Gastrocnemius medialis (tissue), 4 donors: ENCODE measurements around the gene PDE4C. TPM values are rescaled to one million over a fixed set of nuclear protein-coding genes. Genes with fewer than 3 reads are reported as not detected.
A peak's percentile ranks its signal among the peaks of the same experiment; 100 is the strongest.

Experiments used
- ATAC-seq, 2 donors: fragments of 150-250 bp; one replicate each; pipeline ENCODE4 v1.9.1; 2016
- DNase-seq, 2 donors: peaks; one replicate each; pipeline ENCODE4 v3.0.0-alpha.2; 2019
- H3K27ac ChIP-seq, 4 donors: fragments of 200-600 bp; sonication (generic); 1 replicate in 1 of 4; 2 replicates in 3 of 4; pipeline ENCODE4 v1.5.1; 2016 to 2018; ENCODE audit warnings: mild to moderate bottlenecking in 2 of 4, moderate library complexity in 1 of 4
- H3K27me3 ChIP-seq, 3 donors: fragments of 200-600 bp; sonication (generic) in 2 of 3; 1 replicate in 1 of 3; 2 replicates in 2 of 3; pipeline versions ENCODE4 v1.5.1 to v1.6.0; 2016 to 2019; ENCODE audit warnings: mild to moderate bottlenecking in 1 of 3, moderate library complexity in 1 of 3
- H3K36me3 ChIP-seq, 2 donors: fragments of 200-600 bp; sonication (generic) in 1 of 2; one replicate each; pipeline ENCODE4 v1.5.1; 2017 to 2018
- H3K4me1 ChIP-seq, 2 donors: fragments of 200-600 bp; sonication (generic) in 1 of 2; one replicate each; pipeline ENCODE4 v1.5.1; 2016 to 2017; ENCODE audit warnings: mild to moderate bottlenecking in 2 of 2
- H3K4me3 ChIP-seq, 4 donors: fragments of 200-600 bp; sonication (generic) in 3 of 4; 1 replicate in 1 of 4; 2 replicates in 3 of 4; pipeline ENCODE4 v1.5.1; 2016 to 2019; ENCODE audit warnings: mild to moderate bottlenecking in 2 of 4
- H3K9me3 ChIP-seq, 3 donors: fragments of 200-600 bp; sonication (generic) in 2 of 3; 1 replicate in 1 of 3; 2 replicates in 2 of 3; pipeline ENCODE4 v1.5.1; 2016 to 2019
- POLR2A ChIP-seq, 2 donors: fragments of 450-650 bp; IDR thresholded peaks; one replicate each; pipeline ENCODE4 v1.6.1; 2017; ENCODE audit warnings: antibody characterized with exemption in 2 of 2, mild to moderate bottlenecking in 2 of 2, moderate library complexity in 2 of 2
- in situ Hi-C, 4 donors: fragments of 200-750 bp; cut with MboI; loops; one replicate each; pipeline versions ENCODE4 v1.15.0 to v1.8.0; 2017; ENCODE audit warnings: low sequenced_read_pairs in 4 of 4
- intact Hi-C: fragments of 100-400 bp; cut with DNase I; formaldehyde crosslinking; loops from one replicate; pipeline ENCODE4 v1.15.1; 2023; ENCODE audit warnings: low total_unique reads
- total RNA-seq, 4 donors: library from RNA; depleted of rRNA; stranded (reverse); fragments of >200 nt; gene quantifications; one replicate each; pipeline versions ENCODE4 v1.1.0 to v1.2.3, GENCODE V29; 2016
- TF ChIP-seq, protein P1 (sequence below), 5 experiments: fragments of 450-650 bp in 3 of 5; fragments of 200-600 bp in 2 of 5; sonication (generic) in 2 of 5; IDR thresholded peaks in 4 of 5; conservative IDR thresholded peaks in 1 of 5; 1 replicate in 4 of 5; 2 replicates in 1 of 5; pipeline ENCODE4 v1.5.1; 2016 to 2019; ENCODE audit warnings: antibody characterized with exemption in 5 of 5, mild to moderate bottlenecking in 3 of 5, moderate library complexity in 3 of 5

PDE4C gene
- total RNA-seq, 4 donors from 2014 or later, result 0.65 to 2.6 (median 0.76) TPM; not detected in 1

DNA sequence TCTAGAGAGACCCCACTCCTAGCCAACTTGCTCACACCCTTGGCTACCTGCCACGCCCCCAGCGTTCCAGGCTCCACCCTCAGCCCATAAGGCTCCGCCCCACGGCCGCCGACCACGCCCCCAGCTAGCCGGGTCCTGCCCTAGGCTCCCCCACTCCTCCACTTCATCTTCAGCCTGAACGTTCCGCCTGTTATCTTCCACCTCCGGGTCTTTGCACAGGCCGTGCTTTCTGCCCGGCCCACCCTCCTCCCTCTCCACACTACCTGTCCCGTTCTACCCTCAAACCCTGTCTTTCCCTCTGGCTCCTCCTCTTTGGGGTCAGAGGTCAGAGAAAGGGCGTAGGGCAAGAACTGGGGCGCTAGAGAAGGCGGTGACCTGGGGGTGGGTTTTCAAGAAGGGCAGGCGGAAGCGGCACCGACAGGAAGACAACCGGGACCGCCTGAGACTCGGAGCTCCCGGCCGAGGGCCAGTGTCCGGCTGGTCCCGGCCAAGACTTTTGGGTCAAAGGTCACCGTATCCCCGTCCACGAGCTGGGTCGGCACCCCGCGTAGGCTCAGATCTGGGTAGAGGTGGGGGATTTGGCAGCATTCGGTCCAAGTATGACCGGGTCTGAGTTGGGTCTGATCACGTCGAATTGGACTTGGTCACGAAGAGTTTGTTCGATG lies 2.2 kb downstream of the PDE4C start:
- no peaks in the 10 kb centered on the region for H3K9me3 ChIP-seq
- in situ Hi-C loops (no loop called here), intact Hi-C loops (loop anchor here (1.0 kb wide), 3 partner anchors 20 to 71 kb away; partner anchors contain the start of genes PIK3R2 and RAB3A)
- no peak for DNase-seq
- H3K4me3 ChIP-seq, result peak overlapping the region; percentile 52 to 71 (median 62)
- H3K4me1 ChIP-seq, result peaks cover 17 to 24% of the 10 kb centered on the region in 2 donors
- ATAC-seq, result no peak
- TF ChIP-seq POLR2A (IDR thresholded peaks at IDR 0.05), result no peak
- TF ChIP-seq, protein P1, sequence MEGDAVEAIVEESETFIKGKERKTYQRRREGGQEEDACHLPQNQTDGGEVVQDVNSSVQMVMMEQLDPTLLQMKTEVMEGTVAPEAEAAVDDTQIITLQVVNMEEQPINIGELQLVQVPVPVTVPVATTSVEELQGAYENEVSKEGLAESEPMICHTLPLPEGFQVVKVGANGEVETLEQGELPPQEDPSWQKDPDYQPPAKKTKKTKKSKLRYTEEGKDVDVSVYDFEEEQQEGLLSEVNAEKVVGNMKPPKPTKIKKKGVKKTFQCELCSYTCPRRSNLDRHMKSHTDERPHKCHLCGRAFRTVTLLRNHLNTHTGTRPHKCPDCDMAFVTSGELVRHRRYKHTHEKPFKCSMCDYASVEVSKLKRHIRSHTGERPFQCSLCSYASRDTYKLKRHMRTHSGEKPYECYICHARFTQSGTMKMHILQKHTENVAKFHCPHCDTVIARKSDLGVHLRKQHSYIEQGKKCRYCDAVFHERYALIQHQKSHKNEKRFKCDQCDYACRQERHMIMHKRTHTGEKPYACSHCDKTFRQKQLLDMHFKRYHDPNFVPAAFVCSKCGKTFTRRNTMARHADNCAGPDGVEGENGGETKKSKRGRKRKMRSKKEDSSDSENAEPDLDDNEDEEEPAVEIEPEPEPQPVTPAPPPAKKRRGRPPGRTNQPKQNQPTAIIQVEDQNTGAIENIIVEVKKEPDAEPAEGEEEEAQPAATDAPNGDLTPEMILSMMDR (IDR thresholded peaks at IDR 0.05 in 4 of 5, conservative IDR thresholded peaks at IDR 0.05 in 1 of 5), result no peak
- H3K36me3 ChIP-seq, result no peaks in the 10 kb centered on the region
- H3K27ac ChIP-seq, result peak overlapping the region in 3 of 4 donors; percentile 61 to 73 (median 65)
- H3K27me3 ChIP-seq, result peaks cover 0 to 6% (median 0%) of the 10 kb centered on the region in 3 donors

DNA sequence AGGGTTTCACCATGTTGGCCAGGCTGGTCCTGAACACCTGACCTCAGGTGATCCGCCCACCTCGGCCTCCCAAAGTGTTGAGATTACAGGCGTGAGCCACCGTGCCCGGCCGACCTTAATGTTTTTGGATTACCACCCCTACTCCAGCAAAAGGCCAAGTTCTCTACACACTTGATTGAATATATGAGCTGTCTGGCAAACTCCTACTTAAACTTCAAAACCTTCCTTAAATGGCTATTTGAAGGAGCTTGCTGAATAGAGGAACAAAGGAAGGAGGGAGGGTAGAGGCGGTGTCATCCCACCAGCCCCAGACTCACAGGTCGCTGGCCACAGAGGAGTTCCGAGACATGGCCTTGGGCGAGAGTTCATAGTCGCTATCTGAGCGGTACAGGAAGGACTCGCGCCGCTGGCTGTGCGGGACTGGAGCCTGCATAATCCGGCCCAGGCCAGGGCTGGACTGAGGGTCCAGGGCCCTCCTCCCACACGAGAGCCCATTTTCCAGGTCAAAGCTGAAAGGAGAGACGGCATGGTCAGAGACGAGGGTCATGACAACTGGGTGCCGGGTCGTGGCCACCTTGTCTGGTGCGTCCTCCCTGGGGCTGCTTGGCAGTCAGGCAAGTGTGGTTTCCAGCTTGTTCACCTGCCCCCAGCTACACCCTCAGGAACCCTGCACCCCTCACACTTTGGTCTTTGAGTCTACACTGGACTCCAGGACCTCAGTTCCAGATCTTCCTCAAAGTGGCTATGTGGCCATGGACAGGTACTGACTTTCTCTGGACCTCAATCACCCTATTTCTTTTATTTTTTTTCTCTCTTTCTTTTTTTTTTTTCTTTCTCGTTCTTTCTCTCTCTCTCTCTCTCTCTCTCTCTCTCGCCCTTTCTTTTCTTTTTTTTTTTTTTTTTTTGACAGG lies 4.2 kb downstream of the PDE4C start:
- Histone ChIP-seq H3K27ac (no peak overlapping the region), H3K36me3 (no peaks in the 10 kb centered on the region), H3K27me3 (peaks cover 0 to 6% (median 0%) of the 10 kb centered on the region in 3 donors), H3K9me3 (no peaks in the 10 kb centered on the region), H3K4me3 (no peak overlapping the region), H3K4me1 (peaks cover 4 to 7% of the 10 kb centered on the region in 2 donors)
- TF ChIP-seq, protein P1 (IDR thresholded peaks at IDR 0.05 in 4 of 5, conservative IDR thresholded peaks at IDR 0.05 in 1 of 5), result no peak
- TF ChIP-seq POLR2A (IDR thresholded peaks at IDR 0.05), result no peak
- DNase-seq (no peak), ATAC-seq (no peak)
- in situ Hi-C loops, result no loop called here
- intact Hi-C loops, result no loop called here

DNA sequence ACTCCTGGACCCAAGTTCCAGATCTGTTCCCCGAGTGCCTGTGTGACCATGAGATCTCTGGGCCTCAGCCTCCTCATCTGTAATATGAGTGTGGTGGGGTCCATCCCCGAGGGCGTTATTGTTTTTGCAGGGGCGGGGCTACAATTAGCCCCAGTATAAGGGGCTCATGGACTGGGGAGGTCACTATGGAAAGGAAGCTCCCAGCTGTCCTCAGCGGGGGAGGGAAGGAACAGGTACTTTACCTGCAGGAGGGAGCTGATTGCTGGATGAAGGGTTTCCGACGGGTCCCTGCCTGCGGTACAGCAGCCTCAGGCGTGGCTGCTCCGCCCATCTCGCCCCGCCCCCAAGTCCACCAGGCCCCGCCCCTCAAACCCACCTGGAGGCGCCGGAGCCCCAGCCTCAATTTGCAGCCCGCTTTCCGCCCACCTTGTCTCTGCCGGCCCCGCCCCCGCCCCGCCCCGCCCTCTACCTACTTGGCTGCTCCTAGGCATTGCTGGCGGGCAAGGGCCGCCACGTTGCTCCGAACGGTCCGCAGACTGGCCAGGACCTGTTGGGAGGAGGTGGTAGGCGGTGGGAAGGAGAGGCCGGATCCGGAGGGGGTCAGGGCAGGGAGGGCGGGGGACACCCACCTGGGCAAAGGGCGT lies 5.5 kb downstream of the PDE4C start:
- DNase-seq (no peak), ATAC-seq (no peak)
- Histone ChIP-seq H3K27me3 (peaks cover 0 to 6% (median 0%) of the 10 kb centered on the region in 3 donors), H3K4me1 (peaks cover 3 to 4% of the 10 kb centered on the region in 2 donors), H3K9me3 (no peaks in the 10 kb centered on the region), H3K4me3 (no peak overlapping the region), H3K27ac (no peak overlapping the region), H3K36me3 (no peaks in the 10 kb centered on the region)
- TF ChIP-seq, protein P1 (IDR thresholded peaks at IDR 0.05 in 4 of 5, conservative IDR thresholded peaks at IDR 0.05 in 1 of 5), result no peak
- TF ChIP-seq POLR2A (IDR thresholded peaks at IDR 0.05), result no peak
- in situ Hi-C loops, result no loop called here
- intact Hi-C loops, result no loop called here

- ATAC-seq, result no peak
- peaks cover 3 to 4% of the 10 kb centered on the region in 2 donors for H3K4me1 ChIP-seq
- in situ Hi-C loops (no loop called here), intact Hi-C loops (no loop called here)
- no peak overlapping the region for H3K27ac ChIP-seq
- no peak overlapping the region for H3K4me3 ChIP-seq
- no peak for DNase-seq
- no peaks in the 10 kb centered on the region for H3K9me3 ChIP-seq
- H3K36me3 ChIP-seq, result no peaks in the 10 kb centered on the region
- peaks cover 0 to 6% (median 0%) of the 10 kb centered on the region in 3 donors for H3K27me3 ChIP-seq
- TF ChIP-seq POLR2A (IDR thresholded peaks at IDR 0.05), result no peak
- TF ChIP-seq, protein P1 (IDR thresholded peaks at IDR 0.05 in 4 of 5, conservative IDR thresholded peaks at IDR 0.05 in 1 of 5), result no peak
Observed at GRCh38 chr19:18219911-18220631, 6.2 kb downstream of the PDE4C start.
